Measurements from ENCODE around the gene AMDHD2.
A peak's percentile ranks its signal among the peaks of the same experiment; 100 is the strongest.
"Not testable (repeated sequence)": the region's sequence is repeated elsewhere in the genome, so short reads cannot be mapped to it uniquely, and the experiment has no call there.

Gene AMDHD2, protein sequence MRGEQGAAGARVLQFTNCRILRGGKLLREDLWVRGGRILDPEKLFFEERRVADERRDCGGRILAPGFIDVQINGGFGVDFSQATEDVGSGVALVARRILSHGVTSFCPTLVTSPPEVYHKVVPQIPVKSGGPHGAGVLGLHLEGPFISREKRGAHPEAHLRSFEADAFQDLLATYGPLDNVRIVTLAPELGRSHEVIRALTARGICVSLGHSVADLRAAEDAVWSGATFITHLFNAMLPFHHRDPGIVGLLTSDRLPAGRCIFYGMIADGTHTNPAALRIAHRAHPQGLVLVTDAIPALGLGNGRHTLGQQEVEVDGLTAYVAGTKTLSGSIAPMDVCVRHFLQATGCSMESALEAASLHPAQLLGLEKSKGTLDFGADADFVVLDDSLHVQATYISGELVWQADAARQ

DNA sequence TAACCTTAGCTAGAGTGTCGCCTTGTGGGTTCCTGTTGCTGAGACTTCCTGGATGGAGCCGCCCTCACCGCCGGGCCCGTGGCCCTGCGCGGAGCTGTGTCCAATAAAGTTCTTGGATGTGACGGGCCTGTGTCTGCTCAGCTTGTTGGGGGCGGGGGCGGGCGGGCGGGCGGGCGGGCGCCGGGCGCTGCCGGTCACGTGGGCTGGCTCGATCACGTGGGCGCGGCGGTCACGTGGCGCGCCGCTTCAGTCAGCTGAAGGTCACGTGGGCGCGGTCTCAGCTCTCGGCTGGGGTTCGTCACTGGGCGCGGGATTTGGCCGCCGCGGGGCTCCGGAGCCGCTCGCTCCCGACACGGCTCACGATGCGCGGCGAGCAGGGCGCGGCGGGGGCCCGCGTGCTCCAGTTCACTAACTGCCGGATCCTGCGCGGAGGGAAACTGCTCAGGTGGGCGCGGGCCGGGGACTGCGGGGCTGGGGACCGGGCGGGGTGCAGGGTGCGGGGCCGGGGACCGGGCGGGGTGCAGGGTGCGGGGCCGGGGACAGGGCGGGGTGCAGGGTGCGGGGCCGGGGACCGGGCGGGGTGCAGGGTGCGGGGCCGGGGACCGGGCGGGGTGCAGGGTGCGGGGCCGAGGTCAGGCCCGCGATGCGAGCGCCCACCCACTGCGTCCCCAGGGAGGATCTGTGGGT, at the start of gene AMDHD2:
TSS of gene AMDHD2 (plus strand) at position 275 of the 687 bp plus-strand sequence. CDS start at position 363, 88 bp downstream.
- DNase-seq (ENCODE audit: low read depth) = peak; percentile 76

DNA sequence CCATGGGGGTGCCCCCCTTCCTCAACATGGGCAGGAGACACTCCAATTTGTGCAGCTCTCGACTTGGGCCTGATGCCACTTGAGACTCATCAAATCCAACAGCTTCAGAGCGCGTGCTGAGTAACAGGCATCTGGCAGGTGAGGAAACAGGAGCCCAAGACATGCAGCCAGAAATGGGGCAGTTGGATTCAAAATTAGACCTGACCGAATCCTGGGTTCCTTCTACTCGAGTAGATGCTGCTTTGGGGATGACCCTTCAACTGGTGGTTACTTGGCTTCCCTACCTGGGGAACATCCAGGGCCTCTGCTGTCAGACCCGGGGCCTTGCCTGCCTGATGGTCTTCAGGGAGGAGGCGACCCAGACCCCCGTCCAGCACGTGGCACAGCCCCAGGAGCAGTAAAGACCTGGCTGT, 49.6 kb upstream of the AMDHD2 start:
- no peak for DNase-seq (ENCODE audit: low read depth)

DNA sequence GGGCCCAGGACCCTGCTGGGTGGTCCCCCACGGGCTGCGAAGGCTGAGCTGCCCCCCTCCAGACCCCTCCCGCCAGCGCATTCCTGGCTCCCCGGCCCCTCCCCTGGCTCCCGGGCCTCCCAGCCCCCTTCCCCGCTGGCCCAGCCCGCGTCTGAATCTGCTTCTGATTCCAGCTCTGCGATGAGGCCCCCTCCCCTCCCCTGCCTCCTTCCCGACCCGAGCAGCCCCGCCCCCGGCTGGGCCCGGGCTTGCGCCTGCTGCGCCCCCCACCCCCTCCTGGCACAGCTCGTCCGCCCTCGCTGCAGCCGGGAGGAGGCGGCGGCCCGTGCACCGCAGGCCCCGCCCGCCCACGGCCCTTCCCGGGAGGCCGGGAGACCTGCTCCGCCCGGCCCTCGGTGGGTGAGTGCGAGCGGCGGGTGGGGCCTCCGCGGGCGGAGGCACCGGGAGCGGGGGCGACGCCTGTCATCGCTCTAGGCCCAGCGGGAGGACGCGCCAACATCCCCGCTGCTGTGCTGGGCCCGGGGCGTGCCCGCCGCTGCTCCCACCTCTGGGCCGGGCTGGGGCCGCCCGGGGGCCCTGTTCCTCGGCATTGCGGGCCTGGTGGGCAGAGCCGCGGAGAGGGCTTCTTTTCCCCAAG, 49.0 kb upstream of the AMDHD2 start, which contains the start of gene NTN3:
TSS of gene NTN3 (plus strand) at position 282 of the 637 bp plus-strand sequence. CDS start 405 bp downstream, outside the sequence.
- DNase-seq (ENCODE audit: low read depth) = no peak

DNA sequence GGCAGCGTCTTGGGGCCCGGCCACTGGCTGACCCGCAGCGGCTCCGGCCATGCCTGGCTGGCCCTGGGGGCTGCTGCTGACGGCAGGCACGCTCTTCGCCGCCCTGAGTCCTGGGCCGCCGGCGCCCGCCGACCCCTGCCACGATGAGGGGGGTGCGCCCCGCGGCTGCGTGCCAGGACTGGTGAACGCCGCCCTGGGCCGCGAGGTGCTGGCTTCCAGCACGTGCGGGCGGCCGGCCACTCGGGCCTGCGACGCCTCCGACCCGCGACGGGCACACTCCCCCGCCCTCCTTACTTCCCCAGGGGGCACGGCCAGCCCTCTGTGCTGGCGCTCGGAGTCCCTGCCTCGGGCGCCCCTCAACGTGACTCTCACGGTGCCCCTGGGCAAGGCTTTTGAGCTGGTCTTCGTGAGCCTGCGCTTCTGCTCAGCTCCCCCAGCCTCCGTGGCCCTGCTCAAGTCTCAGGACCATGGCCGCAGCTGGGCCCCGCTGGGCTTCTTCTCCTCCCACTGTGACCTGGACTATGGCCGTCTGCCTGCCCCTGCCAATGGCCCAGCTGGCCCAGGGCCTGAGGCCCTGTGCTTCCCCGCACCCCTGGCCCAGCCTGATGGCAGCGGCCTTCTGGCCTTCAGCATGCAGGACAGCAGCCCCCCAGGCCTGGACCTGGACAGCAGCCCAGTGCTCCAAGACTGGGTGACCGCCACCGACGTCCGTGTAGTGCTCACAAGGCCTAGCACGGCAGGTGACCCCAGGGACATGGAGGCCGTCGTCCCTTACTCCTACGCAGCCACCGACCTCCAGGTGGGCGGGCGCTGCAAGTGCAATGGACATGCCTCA, 48.3 kb upstream of the AMDHD2 start:
- no peak for DNase-seq (ENCODE audit: low read depth)

DNA sequence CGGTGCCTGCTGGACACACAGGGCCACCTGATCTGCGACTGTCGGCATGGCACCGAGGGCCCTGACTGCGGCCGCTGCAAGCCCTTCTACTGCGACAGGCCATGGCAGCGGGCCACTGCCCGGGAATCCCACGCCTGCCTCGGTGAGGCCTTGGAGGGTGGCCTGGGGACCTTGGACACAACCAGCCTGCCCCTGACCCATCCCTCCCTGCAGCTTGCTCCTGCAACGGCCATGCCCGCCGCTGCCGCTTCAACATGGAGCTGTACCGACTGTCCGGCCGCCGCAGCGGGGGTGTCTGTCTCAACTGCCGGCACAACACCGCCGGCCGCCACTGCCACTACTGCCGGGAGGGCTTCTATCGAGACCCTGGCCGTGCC, 47.7 kb upstream of the AMDHD2 start:
- DNase-seq (ENCODE audit: low read depth) = no peak

DNA sequence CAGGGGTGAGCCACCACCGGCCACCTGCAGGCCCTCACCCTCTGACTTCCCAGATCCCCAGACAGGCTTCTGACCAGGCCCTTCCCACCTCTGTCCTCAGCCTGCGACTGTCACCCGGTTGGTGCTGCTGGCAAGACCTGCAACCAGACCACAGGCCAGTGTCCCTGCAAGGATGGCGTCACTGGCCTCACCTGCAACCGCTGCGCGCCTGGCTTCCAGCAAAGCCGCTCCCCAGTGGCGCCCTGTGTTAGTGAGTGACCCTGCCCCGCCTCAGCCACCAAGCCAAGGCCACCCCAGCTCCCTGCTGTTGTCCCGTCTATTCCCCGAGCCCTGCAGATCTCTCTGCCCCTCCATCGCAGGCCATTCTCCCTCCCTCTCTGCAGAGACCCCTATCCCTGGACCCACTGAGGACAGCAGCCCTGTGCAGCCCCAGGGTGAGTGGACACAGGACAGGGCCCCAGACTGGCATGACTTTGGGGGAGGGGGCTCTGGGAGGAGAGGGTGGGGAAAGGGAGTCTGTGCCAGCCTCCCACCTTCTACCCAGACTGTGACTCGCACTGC, 47.2 kb upstream of the AMDHD2 start:
- no peak for DNase-seq (ENCODE audit: low read depth)

DNA sequence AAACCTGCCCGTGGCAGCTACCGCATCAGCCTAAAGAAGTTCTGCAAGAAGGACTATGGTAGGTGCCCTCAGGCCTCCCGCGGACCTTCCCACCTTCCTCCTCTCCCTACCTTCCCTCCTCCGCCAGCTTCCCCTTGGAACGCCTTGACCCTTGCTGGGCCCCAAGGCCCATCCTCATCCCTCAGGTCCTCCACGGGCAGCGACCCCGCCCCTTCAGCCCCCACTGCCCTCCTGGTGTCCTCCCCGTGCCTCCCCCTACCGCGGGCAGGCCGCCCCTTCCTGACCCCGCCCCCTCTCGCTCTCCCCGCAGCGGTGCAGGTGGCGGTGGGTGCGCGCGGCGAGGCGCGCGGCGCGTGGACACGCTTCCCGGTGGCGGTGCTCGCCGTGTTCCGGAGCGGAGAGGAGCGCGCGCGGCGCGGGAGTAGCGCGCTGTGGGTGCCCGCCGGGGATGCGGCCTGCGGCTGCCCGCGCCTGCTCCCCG, 46.7 kb upstream of the AMDHD2 start:
- no peak for DNase-seq (ENCODE audit: low read depth)

DNA sequence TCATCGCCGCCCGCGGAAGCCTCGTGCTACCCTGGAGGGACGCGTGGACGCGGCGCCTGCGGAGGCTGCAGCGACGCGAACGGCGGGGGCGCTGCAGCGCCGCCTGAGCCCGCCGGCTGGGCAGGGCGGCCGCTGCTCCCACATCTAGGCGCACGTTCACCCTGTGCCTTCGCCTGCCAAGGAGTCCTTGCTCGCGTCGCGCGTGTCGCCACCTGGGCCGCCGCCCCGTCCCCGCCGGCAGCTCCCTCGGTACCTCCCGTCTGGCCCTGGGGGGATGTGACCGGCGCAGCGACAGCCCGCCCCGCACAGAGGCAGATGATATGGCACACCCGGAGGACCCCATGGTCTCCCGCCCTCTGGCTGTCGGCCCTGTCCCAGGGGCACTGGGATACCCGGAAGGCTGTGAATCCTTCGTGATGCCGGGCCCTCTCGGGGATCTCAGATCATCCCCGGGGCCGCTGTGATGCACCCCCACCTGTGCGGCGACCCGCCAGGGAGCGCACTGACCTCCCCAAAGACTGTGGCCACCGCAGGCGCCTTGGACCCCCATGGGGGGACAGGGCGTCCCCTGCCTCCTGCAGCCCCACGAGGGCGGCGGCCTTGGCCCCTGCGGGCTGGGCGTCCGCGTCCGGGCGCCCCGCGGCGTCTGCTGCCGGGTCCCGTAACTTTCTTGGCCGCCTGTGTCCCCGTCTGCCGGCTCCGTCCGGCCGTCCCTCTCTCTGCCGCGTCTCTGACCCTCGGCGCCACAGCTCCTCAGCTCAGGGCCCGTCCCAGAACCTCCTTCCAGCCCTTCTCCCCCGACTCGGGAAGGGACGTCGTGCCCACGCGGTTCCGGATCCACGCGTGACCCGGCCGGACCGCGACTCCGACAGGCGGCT, 45.9 kb upstream of the AMDHD2 start:
- no peak for DNase-seq (ENCODE audit: low read depth)

DNA sequence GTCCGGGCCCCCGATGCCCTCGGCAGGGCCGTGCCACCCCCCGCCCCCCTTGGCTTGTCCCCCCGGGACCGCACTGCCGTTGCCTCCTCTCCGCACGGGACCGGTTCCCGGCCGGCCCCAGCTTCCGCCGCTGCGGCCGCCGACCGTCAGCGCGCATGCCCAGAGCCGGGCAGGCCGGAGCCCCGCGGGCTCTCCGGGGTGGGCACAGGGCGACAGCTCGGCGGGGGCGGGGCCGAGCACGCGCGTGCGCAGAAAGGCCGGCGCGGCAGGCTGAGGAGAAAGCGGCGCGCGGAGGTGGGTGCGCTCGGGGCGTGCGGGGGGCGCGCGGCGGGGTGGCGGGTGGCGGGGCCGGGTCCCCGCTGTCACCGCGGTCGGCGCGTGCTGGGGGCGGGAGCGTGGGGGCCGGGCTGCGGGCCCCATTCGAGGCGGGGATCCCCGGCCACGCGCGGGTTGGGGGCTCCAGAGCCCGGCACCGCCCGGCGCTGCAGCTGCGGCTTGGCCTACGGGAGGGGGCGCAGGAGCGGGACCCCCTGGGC, 45.2 kb upstream of the AMDHD2 start, which contains the start of gene TBC1D24:
TSS of gene TBC1D24 (plus strand) at position 251 of the 536 bp plus-strand sequence. CDS start 21,022 bp downstream, outside the sequence.
- peak; percentile 66 for DNase-seq (ENCODE audit: low read depth)

DNA sequence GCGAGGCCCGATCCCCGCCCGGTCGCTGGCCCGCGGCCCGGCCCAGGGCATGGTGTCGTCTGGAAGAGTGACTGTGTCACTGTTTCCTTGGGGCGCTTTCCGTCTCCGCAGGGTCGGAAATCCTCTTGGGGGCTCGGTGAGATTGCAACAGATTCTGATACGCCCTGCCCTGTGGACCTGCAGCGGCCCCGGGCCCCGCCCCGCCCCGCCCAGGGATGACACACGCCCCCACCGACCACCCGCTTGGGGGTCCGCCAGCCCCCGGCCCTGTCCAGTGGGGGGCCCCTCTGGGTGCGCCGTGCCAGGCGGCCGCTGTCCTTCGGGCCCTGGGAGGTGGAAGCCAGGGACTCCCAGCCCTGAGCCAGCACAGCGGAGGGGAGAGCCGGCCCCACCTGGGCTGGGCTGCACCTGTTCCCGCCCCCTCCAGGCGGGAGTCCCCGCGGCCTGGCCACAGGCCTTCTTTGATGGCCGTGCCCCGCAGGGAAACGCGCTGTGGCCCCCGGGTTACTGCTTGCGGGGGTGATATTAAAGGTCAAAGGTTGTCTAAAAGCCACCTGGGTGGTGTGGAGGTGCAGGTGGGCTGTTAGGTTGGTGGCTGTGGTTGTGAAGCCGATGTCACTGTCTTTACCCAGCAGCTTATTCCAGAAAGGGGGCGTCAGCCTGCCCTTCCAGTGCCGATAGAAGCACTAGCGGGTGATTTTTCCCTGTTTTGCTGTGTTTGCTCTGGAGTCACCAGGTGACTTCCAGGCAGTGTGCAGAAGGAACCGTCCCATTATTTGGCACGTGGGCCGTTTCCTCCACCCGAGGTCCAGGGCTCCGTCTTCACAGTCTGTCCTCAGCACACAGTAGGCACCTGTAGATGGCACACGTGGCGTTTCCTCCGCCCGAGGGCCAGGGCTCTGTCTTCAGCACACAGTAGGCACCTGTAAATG, 44.5 kb upstream of the AMDHD2 start:
- no peak for DNase-seq (ENCODE audit: low read depth)

DNA sequence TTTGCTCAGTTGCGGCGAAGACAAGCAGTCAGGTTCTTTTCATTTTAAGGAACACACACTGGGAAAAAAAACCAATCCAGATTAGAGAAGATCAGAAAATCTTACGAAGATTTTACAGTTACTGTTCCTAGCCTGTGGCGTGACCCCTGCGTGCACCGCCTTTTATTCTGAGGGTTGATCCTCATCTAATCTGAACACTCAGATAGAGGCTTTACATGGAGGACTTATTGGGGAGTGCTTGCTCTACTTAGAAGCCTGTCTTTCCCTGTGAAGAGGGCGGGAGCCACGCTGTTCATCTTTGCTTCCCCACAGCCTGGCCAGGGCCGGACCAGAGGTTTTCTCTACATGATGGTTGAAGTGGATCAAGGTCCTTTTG, 43.8 kb upstream of the AMDHD2 start:
- DNase-seq (ENCODE audit: low read depth) = no peak

DNA sequence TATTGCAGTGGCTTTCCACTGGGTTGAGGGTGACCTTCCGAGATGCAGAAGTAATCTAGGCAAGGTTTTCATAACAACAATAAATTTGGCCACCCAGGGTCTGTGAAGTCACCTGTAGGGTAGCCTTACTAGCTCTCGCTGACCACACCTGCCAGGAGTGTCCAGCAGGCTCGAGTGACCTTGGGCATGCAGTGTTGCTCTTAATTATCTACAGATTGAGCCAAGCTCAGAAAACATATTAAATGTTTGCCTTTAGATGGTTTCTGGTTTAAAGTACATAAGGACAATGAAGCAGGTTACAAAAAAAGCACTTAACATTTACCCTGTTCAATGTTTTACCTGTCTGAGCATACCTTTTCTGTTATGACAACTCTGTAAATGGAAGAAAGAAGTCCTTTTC, 43.4 kb upstream of the AMDHD2 start:
- no peak for DNase-seq (ENCODE audit: low read depth)

DNA sequence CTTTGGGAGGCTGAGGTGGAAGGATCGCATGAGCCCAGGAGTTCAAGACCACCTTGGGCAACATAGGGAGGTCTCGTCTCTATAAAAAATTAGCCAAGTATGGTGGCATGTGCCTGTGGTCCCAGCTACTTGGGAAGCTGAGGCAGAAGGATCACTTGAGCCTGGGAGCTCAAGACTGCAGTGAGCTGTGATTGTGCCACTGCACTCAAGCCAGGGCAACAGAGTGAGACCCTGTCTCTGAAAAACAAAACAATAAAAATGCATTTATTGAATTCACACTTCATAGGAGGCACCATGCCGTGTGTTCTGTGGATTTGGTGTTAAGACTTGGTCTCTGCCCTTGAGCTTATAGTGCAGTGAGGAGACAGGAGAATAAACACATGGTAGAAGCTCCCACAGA, 42.8 kb upstream of the AMDHD2 start:
- DNase-seq (ENCODE audit: low read depth) = no peak

DNA sequence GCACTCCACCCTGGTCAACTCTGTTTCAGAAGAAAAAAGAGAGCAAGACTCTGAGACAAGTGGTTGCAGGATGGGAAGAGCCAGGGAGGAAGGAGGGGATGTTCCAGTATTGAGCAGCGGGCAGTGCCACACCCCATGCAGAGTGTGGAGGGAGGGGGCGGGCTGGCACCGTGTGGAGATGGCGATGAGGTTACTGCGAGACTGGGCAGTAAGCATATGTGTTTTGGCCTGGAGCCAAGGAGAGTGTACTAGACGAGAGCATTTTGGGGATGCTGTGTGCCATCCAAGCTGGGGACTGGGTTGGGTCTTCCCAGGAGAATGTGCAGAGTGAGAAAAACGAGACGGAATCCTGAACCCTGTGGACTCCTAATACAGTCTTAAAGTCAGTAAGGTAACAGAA, 41.9 kb upstream of the AMDHD2 start:
- no peak for DNase-seq (ENCODE audit: low read depth)

DNA sequence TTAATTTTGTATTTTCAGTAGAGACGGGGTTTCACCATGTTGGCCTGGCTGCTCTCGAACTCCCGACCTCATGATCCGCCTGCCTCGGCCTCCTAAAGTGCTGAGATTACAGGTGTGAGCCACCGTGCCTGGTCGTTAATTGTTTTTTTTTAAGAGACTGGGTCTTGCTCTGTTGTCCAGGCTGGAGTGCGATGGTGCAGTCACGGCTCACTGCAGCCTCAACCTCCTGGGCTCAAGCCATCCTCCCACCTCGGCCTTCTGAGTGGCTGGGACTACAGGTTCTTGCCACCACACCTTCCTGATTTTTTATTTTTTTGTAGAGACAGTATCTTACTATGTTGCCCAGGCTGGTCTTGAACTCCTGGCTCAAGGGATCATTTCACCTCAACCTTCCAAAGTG, 40.2 kb upstream of the AMDHD2 start:
- DNase-seq (ENCODE audit: low read depth) = not testable (repeated sequence)

DNA sequence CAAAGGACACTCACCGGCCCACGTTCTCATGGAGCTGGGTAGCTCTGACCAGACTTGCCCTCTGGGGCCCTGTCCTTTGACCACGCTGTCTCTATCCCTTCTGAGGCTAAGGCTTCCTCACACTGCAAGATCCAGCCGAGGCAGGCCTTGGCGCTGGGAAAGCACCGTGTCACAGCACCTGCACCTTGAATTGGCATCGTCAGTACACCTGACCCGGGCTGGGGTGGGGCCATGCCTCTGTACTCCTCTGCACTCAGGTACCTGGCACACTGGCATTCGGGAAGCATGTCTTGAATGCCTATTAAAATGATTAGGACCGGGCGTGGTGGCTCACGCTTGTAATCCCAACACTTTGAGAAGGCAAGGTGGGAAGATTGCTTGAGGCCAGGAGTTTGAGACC, 39.2 kb upstream of the AMDHD2 start:
- DNase-seq (ENCODE audit: low read depth) = no peak

DNA sequence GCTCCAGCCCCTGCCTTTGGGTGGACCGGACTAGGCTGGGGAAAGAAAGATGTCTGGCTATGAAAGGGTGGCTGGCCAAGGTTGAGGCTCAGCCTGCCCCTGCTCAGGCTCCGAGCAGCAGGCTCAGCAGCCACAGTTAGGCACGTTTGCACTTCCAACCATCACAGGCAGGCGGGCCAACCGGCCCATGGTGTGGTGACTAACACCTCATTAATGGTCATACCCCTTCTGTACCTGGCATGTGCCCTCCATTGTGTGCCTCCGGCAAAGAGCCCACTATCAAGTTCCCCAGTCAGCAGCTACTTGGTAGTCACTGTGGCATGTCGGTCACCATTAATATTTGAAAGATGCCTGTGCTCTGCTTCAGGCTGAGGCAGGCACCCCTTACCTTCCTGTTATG, 38.5 kb upstream of the AMDHD2 start:
- DNase-seq (ENCODE audit: low read depth) = no peak

DNA sequence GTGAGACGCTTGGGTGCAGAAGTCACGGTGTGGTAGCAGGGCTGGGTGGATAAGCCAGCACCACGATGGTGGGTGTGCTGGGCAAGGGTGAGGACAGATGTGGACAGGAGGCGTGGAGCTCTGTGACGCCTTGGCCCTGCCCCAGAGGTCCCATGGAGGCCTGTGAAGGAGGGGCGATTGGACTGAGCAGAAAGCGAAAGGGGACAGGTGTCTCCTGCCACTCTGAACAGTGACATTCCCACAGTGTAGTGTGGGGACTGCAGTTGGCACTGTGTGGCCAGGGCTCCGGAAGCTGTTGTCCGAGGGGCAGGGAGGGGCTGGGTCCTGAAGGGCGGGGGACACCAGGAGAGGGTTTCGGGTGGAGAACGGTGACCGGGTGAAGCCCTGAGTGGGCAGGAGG, 37.9 kb upstream of the AMDHD2 start:
- DNase-seq (ENCODE audit: low read depth) = no peak

Data from stimulated activated CD8-positive, alpha-beta memory T cell treated with anti-CD3 and anti-CD28 coated beads, Interleukin-7, amount 100 ng/mL, for 24 hours (primary cell).